GM12878 (cell line): ENCODE data around the gene KCTD19. TPM values are rescaled to one million over a fixed set of nuclear protein-coding genes. Genes with fewer than 3 reads are reported as not detected.

Source experiments
- ATAC-seq: fragments of 200-7000 bp; cut with Tn5 transposase; 3 replicates; pipeline ENCODE4 v1.9.1; 2020; ENCODE audit warnings: mild to moderate bottlenecking, moderate library complexity
- BruUV-seq: library from RNA; stranded (reverse); fragments of 400-500 nt; replicated peaks from 2 replicates; lab custom pipeline; 2021; lab: Mats Ljungman, UMichigan
- CTCF ChIA-PET: fragments of 300-600 bp; sonication (Branson Sonifier 250); formaldehyde crosslinking; extraction: SDS; loops from one replicate; lab custom pipeline; 2021; ENCODE audit warnings: inconsistent platforms; lab: Yijun Ruan, JAX
- POLR2A ChIA-PET: fragments of 350-600 bp; formaldehyde crosslinking; extraction: SDS; loops from one replicate; lab custom pipeline; 2021; ENCODE audit warnings: inconsistent platforms; lab: Charles Lee
- RAD21 ChIA-PET: fragments of 300-600 bp; sonication (Branson Sonifier 250); formaldehyde crosslinking; loops from one replicate; lab custom pipeline; 2023; ENCODE audit warnings: antibody characterized with exemption; ENCODE audit not compliant: unreplicated experiment; lab: Charles Lee
- SMC1A ChIA-PET: fragments of 300-600 bp; sonication (Branson Sonifier 250); formaldehyde crosslinking; loops from one replicate; lab custom pipeline; 2023; ENCODE audit not compliant: unreplicated experiment, uncharacterized antibody; lab: Charles Lee
- DNase-seq: peaks from one replicate; pipeline ENCODE4 v3.0.0-alpha.2; 2011; ENCODE audit warnings: low read depth, low spot score
- FAIRE-seq: peaks from 3 replicates; lab custom pipeline; 2011; peaks lifted over from hg19 to GRCh38; lab: Jason Lieb, UNC
- H2AFZ ChIP-seq: 2 replicates; pipeline ENCODE4 v1.6.0; 2011; ENCODE audit warnings: low read depth, low read length, control low read depth; ENCODE audit not compliant: control insufficient read depth
- H3K27ac ChIP-seq: 2 replicates; pipeline ENCODE4 v1.5.1; 2011; ENCODE audit warnings: control low read depth; ENCODE audit not compliant: control insufficient read depth, insufficient read depth
- H3K27me3 ChIP-seq, 2 experiments: replicated peaks in 1 of 2; 2 replicates each; pipeline versions ENCODE4 v1.6.0 to v1.6.1; 2011; ENCODE audit warnings: low read length in 1 of 2; ENCODE audit not compliant: control insufficient read depth in 2 of 2, insufficient read depth in 2 of 2
- H3K36me3 ChIP-seq, 2 experiments: 2 replicates each; pipeline ENCODE4 v1.5.1; 2011; ENCODE audit warnings: low read length in 1 of 2; ENCODE audit not compliant: control insufficient read depth in 2 of 2, insufficient read depth in 2 of 2
- H3K4me1 ChIP-seq: 2 replicates; pipeline ENCODE4 v1.6.1; 2011; ENCODE audit warnings: mild to moderate bottlenecking, low read length, moderate library complexity, mixed read lengths; ENCODE audit not compliant: control insufficient read depth, insufficient read depth
- H3K4me2 ChIP-seq: 2 replicates; pipeline ENCODE4 v1.6.0; 2011; ENCODE audit warnings: control low read depth; ENCODE audit not compliant: control insufficient read depth, insufficient read depth
- H3K4me3 ChIP-seq: fragments of 200-600 bp; sonication (generic); 2 replicates; pipeline ENCODE4 v1.5.1; 2016
- H3K79me2 ChIP-seq: 2 replicates; pipeline ENCODE4 v1.6.0; 2011; ENCODE audit warnings: low read length; ENCODE audit not compliant: control insufficient read depth, insufficient read depth
- H3K9ac ChIP-seq: 2 replicates; pipeline ENCODE4 v1.8.0; 2011; ENCODE audit warnings: low read length, control low read depth, mixed read lengths; ENCODE audit not compliant: control insufficient read depth, insufficient read depth
- H3K9me3 ChIP-seq: replicated peaks from 3 replicates; pipeline ENCODE4 v1.5.1; 2011; ENCODE audit warnings: mild to moderate bottlenecking, low read length; ENCODE audit not compliant: control insufficient read depth, insufficient read depth
- H4K20me1 ChIP-seq: 2 replicates; pipeline ENCODE4 v1.6.0; 2011; ENCODE audit not compliant: control insufficient read depth, insufficient read depth
- BCLAF1 ChIP-seq: fragments of 450-650 bp; IDR thresholded peaks from 2 replicates; pipeline ENCODE4 v1.6.1; 2017; ENCODE audit warnings: antibody characterized with exemption, mild to moderate bottlenecking, moderate library complexity
- CHD4 ChIP-seq: fragments of 200-600 bp; sonication (generic); IDR thresholded peaks from 2 replicates; pipeline ENCODE4 v1.6.1; 2016; ENCODE audit warnings: mild to moderate bottlenecking
- EGR1 ChIP-seq, 2 experiments: IDR thresholded peaks; 1 replicate in 1 of 2; 2 replicates in 1 of 2; pipeline ENCODE4 v1.6.1; 2011 to 2012; ENCODE audit warnings: low read depth in 2 of 2, low read length in 2 of 2, borderline replicate concordance in 1 of 2, mild to moderate bottlenecking in 1 of 2, moderate library complexity in 1 of 2
- FOS ChIP-seq: IDR thresholded peaks from 3 replicates; pipeline ENCODE4 v1.6.1; 2011; ENCODE audit warnings: borderline replicate concordance; ENCODE audit not compliant: insufficient read length; ENCODE audit errors: extremely low read depth
- HSF1 ChIP-seq: fragments of 150-350 bp; IDR thresholded peaks from 2 replicates; pipeline ENCODE4 v1.6.1; 2014; ENCODE audit warnings: mild to moderate bottlenecking, low read depth, low read length
- JUNB ChIP-seq: IDR thresholded peaks from 2 replicates; pipeline ENCODE4 v1.6.1; 2016; ENCODE audit warnings: antibody characterized with exemption, mild to moderate bottlenecking
- JUND ChIP-seq: IDR thresholded peaks from 2 replicates; pipeline ENCODE4 v1.6.1; 2012; ENCODE audit warnings: low read depth, mild to moderate bottlenecking, low read length, improper control_type of control experiment, moderate library complexity
- NBN ChIP-seq: fragments of 450-650 bp; IDR thresholded peaks from 2 replicates; pipeline ENCODE4 v1.6.1; 2016
- PML ChIP-seq: IDR thresholded peaks from 2 replicates; pipeline ENCODE4 v1.6.1; 2012; ENCODE audit warnings: low read length, inconsistent platforms
- SKIL ChIP-seq: fragments of 450-650 bp; IDR thresholded peaks from 2 replicates; pipeline ENCODE4 v1.6.1; 2017; ENCODE audit warnings: mild to moderate bottlenecking, low read depth, inconsistent platforms; ENCODE audit not compliant: poor library complexity, severe bottlenecking
- SMAD1 ChIP-seq: fragments of 450-650 bp; IDR thresholded peaks from 2 replicates; pipeline ENCODE4 v1.6.1; 2018; ENCODE audit warnings: mild to moderate bottlenecking, low read depth; ENCODE audit not compliant: partially characterized antibody
- TCF12 ChIP-seq: IDR thresholded peaks from 2 replicates; pipeline ENCODE4 v1.6.1; 2011; ENCODE audit warnings: low read depth, mild to moderate bottlenecking, low read length
- WGBS: methylation state at CpG from one replicate; pipeline ENCODE4 v1.1.6; 2016; ENCODE audit warnings: low lambda C conversion rate; ENCODE audit not compliant: insufficient replicate concordance, insufficient coverage; ENCODE audit errors: missing lambda C conversion rate; 5-methylcytosine and 5-hydroxymethylcytosine counted together
- in situ Hi-C: fragments of 300-500 bp; cut with MboI; formaldehyde crosslinking; loops from 9 replicates; pipeline ENCODE4 v1.14.3; 2018; ENCODE audit warnings: mixed read lengths
- intact Hi-C: fragments of 100-400 bp; cut with micrococcal nuclease; formaldehyde crosslinking; loops from one replicate; pipeline ENCODE4 v1.14.2; 2022; ENCODE audit not compliant: unreplicated experiment
- polyA plus RNA-seq, 11 experiments: library from polyadenylated mRNA; depleted of rRNA in 4 of 11; unstranded in 6 of 11; stranded (reverse) in 5 of 11; fragments of >200 nt; fragmentation: Nextera tagmentation in 4 of 11; fragmentation: Illumina TruSeq in 1 of 11; extraction: Ambion mirVana in 4 of 11; extraction: Trizol in 1 of 11; gene quantifications; 1 replicate in 1 of 11; 2 replicates in 10 of 11; pipeline versions ENCODE4 v1.2.1 to v1.2.3, GENCODE V29; 2011 to 2016; ENCODE audit warnings: inconsistent platforms in 2 of 11, missing spikeins in 2 of 11, low read depth in 1 of 11
- total RNA-seq, 4 experiments: library from RNA; depleted of rRNA in 3 of 4; stranded (reverse); fragments of >200 nt in 3 of 4; fragmentation: Illumina TruSeq in 1 of 4; extraction: Trizol in 1 of 4; gene quantifications; 2 replicates each; pipeline versions ENCODE4 v1.2.1 to v1.2.3, GENCODE V29; 2013 to 2021
- TF ChIP-seq, protein P1 (sequence below): IDR thresholded peaks from 2 replicates; pipeline ENCODE4 v1.6.1; 2012; ENCODE audit warnings: low read length, inconsistent platforms

The KCTD19 gene
- total and polyA plus RNA-seq, 10 of the 15 experiments (the other 5 are each of a cell fraction or from before 2014, with no cell fraction given) = 1.6 to 8.9 (median 3.9) TPM

- Histone ChIP-seq H3K79me2 (no peaks in the 10 kb centered on the region; the same call in 1 of the 2 replicates), H2AFZ (no peak overlapping the region), H3K9ac (no peak overlapping the region), H3K27ac (no peak overlapping the region), H3K36me3 (no peaks in the 10 kb centered on the region; a peak in 1 of 4 replicates), H3K9me3 (no peaks in the 10 kb centered on the region), H3K4me2 (no peak overlapping the region), H3K4me3 (no peak overlapping the region), H3K27me3 (no peaks in the 10 kb centered on the region; a peak in 1 of 4 replicates), H3K4me1 (peaks cover 5% of the 10 kb centered on the region), H4K20me1 (no peaks in the 10 kb centered on the region)
- intact Hi-C loops = no loop called here
- CTCF ChIA-PET = interaction anchor here (0.6 to 1.5 kb wide), 2 partner anchors 16 to 195 kb away, joined by 3 to 4 read pairs; no protein-coding TSS in a partner anchor
- FAIRE-seq (no peak), DNase-seq (no peak), ATAC-seq (no peak)
- POLR2A ChIA-PET = interaction anchor here (0.6 to 1.0 kb wide), 3 partner anchors 14 to 492 kb away, joined by 4 to 5 read pairs (median 4); partner anchors contain the start of gene TMEM208
- WGBS = 95% methylated on average over 4 of the region's 4 CpGs
- no TSS peak for BruUV-seq
- RAD21 ChIA-PET = no interaction called here
- SMC1A ChIA-PET = interaction anchor here (1.7 kb wide), 1 partner anchor 8 kb away, joined by 8 read pairs; no protein-coding TSS in a partner anchor
- TF ChIP-seq JUNB (no peak), FOS (no peak), TCF12 (no peak), NBN (no peak), PML (no peak), JUND (no peak), SKIL (no peak), CHD4 (no peak), SMAD1 (no peak), BCLAF1 (no peak), EGR1 (IDR thresholded peaks at IDR 0.05; ENCODE audit: borderline replicate concordance in 1 of 2, low read depth in 2 of 2, low read length in 2 of 2) (no peak), HSF1 (no peak)
- TF ChIP-seq, protein P1, sequence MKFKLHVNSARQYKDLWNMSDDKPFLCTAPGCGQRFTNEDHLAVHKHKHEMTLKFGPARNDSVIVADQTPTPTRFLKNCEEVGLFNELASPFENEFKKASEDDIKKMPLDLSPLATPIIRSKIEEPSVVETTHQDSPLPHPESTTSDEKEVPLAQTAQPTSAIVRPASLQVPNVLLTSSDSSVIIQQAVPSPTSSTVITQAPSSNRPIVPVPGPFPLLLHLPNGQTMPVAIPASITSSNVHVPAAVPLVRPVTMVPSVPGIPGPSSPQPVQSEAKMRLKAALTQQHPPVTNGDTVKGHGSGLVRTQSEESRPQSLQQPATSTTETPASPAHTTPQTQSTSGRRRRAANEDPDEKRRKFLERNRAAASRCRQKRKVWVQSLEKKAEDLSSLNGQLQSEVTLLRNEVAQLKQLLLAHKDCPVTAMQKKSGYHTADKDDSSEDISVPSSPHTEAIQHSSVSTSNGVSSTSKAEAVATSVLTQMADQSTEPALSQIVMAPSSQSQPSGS = no peak
- in situ Hi-C loops = no loop called here
Measured at GRCh38 chr16:67252609-67253497, 73.7 kb downstream of the KCTD19 start.
